GM23338 (cell line): ENCODE results near the gene TMEM245. TPM values are rescaled to one million over a fixed set of nuclear protein-coding genes. Genes with fewer than 3 reads are reported as not detected.

Source experiments
- ATAC-seq: fragments of 200-7000 bp; cut with Tn5 transposase; 3 replicates; pipeline ENCODE4 v1.9.1; 2020
- DNase-seq: peaks from one replicate; pipeline ENCODE4 v3.0.0-alpha.2; 2015; ENCODE audit warnings: low spot score
- H2AFZ ChIP-seq: fragments of 200-600 bp; sonication (generic); 2 replicates; pipeline ENCODE4 v1.8.0; 2016; ENCODE audit warnings: antibody characterized with exemption, mild to moderate bottlenecking, moderate library complexity
- H3F3A ChIP-seq: fragments of 200-600 bp; sonication (generic); replicated peaks from 2 replicates; pipeline ENCODE4 v1.8.0; 2017; ENCODE audit warnings: antibody characterized with exemption, mixed run types, low read depth
- H3K27ac ChIP-seq: fragments of 200-600 bp; sonication (generic); 2 replicates; pipeline ENCODE4 v1.6.1; 2016; ENCODE audit warnings: low read depth
- H3K27me3 ChIP-seq: fragments of 200-600 bp; sonication (generic); 2 replicates; pipeline ENCODE4 v1.8.0; 2016; ENCODE audit warnings: mild to moderate bottlenecking, mixed run types, moderate library complexity; ENCODE audit not compliant: insufficient read depth
- H3K36me3 ChIP-seq: fragments of 200-600 bp; sonication (generic); 2 replicates; pipeline ENCODE4 v1.8.0; 2016; ENCODE audit warnings: mild to moderate bottlenecking; ENCODE audit not compliant: insufficient read depth
- H3K4me1 ChIP-seq: fragments of 200-600 bp; sonication (generic); 2 replicates; pipeline ENCODE4 v1.8.0; 2016; ENCODE audit warnings: mild to moderate bottlenecking, moderate library complexity; ENCODE audit not compliant: insufficient read depth
- H3K4me2 ChIP-seq: fragments of 200-600 bp; sonication (generic); 2 replicates; pipeline ENCODE4 v1.7.1; 2017; ENCODE audit warnings: mixed run types
- H3K4me3 ChIP-seq: fragments of 200-600 bp; sonication (generic); 2 replicates; pipeline ENCODE4 v1.6.1; 2016; ENCODE audit warnings: mixed run types
- H3K79me2 ChIP-seq: fragments of 200-600 bp; sonication (generic); replicated peaks from 2 replicates; pipeline ENCODE4 v1.8.0; 2017; ENCODE audit warnings: mild to moderate bottlenecking; ENCODE audit not compliant: insufficient read depth
- H3K9me2 ChIP-seq: fragments of 200-600 bp; sonication (generic); 2 replicates; pipeline ENCODE4 v1.8.0; 2017; ENCODE audit not compliant: insufficient read depth
- H4K20me1 ChIP-seq: fragments of 200-600 bp; sonication (generic); replicated peaks from 2 replicates; pipeline ENCODE4 v1.8.0; 2017; ENCODE audit warnings: mild to moderate bottlenecking; ENCODE audit not compliant: insufficient read depth
- H3K27ac Mint-ChIP-seq: 2 replicates; pipeline ENCODE4 v1.8.0; 2020; ENCODE audit warnings: inconsistent platforms, mild to moderate bottlenecking, moderate library complexity, mixed read lengths
- H3K27me3 Mint-ChIP-seq: 3 replicates; pipeline ENCODE4 v1.8.0; 2022; ENCODE audit warnings: low read depth, mild to moderate bottlenecking, moderate library complexity, mixed read lengths, inconsistent platforms; ENCODE audit not compliant: insufficient read depth, poor library complexity
- H3K36me3 Mint-ChIP-seq: 3 replicates; pipeline ENCODE4 v1.8.0; 2021; ENCODE audit warnings: low read depth, mild to moderate bottlenecking, inconsistent platforms, moderate library complexity, mixed read lengths
- H3K4me1 Mint-ChIP-seq: 3 replicates; pipeline ENCODE4 v1.8.0; 2020; ENCODE audit warnings: mild to moderate bottlenecking, inconsistent platforms, mixed read lengths
- H3K4me3 Mint-ChIP-seq: 3 replicates; pipeline ENCODE4 v1.8.0; 2021; ENCODE audit warnings: moderate library complexity, mild to moderate bottlenecking, inconsistent platforms, mixed read lengths
- H3K9me3 Mint-ChIP-seq: 3 replicates; pipeline ENCODE4 v1.8.0; 2020; ENCODE audit warnings: moderate library complexity, mild to moderate bottlenecking, inconsistent platforms, mixed read lengths
- CREB1 ChIP-seq: fragments of 250-450 bp; sonication (Bioruptor Pico); IDR thresholded peaks from 2 replicates; pipeline ENCODE4 v1.5.0; 2020; ENCODE audit warnings: low read depth, mild to moderate bottlenecking, moderate library complexity
- EZH2 ChIP-seq: fragments of 200-600 bp; sonication (generic); IDR thresholded peaks from one replicate; pipeline ENCODE4 v1.8.0; 2017; ENCODE audit warnings: antibody characterized with exemption, mild to moderate bottlenecking, low read depth; ENCODE audit not compliant: unreplicated experiment
- EZH2phosphoT487 ChIP-seq: fragments of 200-600 bp; sonication (generic); IDR thresholded peaks from one replicate; pipeline ENCODE4 v1.8.1; 2018; ENCODE audit warnings: antibody characterized with exemption; ENCODE audit not compliant: unreplicated experiment
- JUNB ChIP-seq: IDR thresholded peaks from one replicate; pipeline ENCODE4 v1.6.1; 2016; ENCODE audit warnings: antibody characterized with exemption; ENCODE audit not compliant: unreplicated experiment
- POLR2AphosphoS5 ChIP-seq: IDR thresholded peaks from 2 replicates; pipeline ENCODE4 v1.6.1; 2016; ENCODE audit warnings: antibody characterized with exemption, low read depth
- polyA plus RNA-seq: library from polyadenylated mRNA; unstranded; fragments of >200 nt; fragmentation: Nextera tagmentation; extraction: Ambion mirVana; gene quantifications from 2 replicates; pipeline ENCODE4 v1.2.1, GENCODE V29; 2016
- total RNA-seq: library from RNA; depleted of rRNA; stranded (reverse); fragments of >200 nt; shearing (Covaris generic); gene quantifications from 2 replicates; pipeline ENCODE4 v1.2.3, GENCODE V29; 2014
- TF ChIP-seq, protein P1 (sequence below): fragments of 250-450 bp; sonication (Bioruptor Pico); IDR thresholded peaks from 2 replicates; pipeline ENCODE4 v1.5.0; 2020; ENCODE audit warnings: mild to moderate bottlenecking, moderate library complexity
- TF ChIP-seq, protein P2 (sequence below): IDR thresholded peaks from one replicate; pipeline ENCODE4 v1.6.1; 2018; ENCODE audit warnings: antibody characterized with exemption; ENCODE audit not compliant: unreplicated experiment
- TF ChIP-seq, protein P3 (sequence below), 2 experiments: fragments of 200-600 bp in 1 of 2; sonication (generic) in 1 of 2; conservative IDR thresholded peaks; 2 replicates each; pipeline versions ENCODE4 v1.5.1 to v1.6.1; 2016 to 2017; ENCODE audit warnings: antibody characterized with exemption in 2 of 2, low read depth in 2 of 2, mild to moderate bottlenecking in 2 of 2, moderate library complexity in 1 of 2

The TMEM245 gene
- total and polyA plus RNA-seq, 2 experiments from 2014 or later: 17.3 to 64.1 TPM

DNA sequence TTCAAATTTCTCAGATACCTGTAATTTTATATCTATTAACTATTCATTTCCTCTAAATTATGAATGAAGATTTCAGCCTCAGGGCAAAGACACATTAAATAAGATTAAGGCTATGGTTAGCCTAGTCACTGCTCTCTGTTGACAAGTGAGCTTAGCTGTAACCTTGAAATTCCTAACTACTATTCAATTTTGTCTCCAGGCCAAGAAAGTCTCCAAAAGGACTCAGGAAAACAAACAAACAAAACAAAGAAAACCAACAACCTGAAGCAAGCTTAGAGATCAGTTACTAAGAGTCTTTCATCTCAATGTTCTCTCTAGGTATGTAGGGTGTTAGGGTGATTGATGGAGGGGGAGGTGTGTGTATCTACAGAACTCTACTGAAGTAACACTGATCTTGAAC, 96.9 kb downstream of the TMEM245 start:
- ATAC-seq: peak; percentile 38; the same call in 1 of the 3 replicates
- H3K4me2 ChIP-seq: no peak overlapping the region
- DNase-seq: no peak
- H3K4me3 ChIP-seq: no peak overlapping the region
- no peaks in the 10 kb centered on the region for H3K27me3 ChIP-seq
- H3K4me1 Mint-ChIP-seq: peaks cover 8% of the 10 kb centered on the region; the same call in 2 of the 3 replicates
- H3K9me2 ChIP-seq: no peaks in the 10 kb centered on the region
- H3K9me3 Mint-ChIP-seq: no peaks in the 10 kb centered on the region; the same call in 2 of the 3 replicates
- peaks cover 7% of the 10 kb centered on the region; the same call in 1 of the 2 replicates for H4K20me1 ChIP-seq
- peaks cover 3% of the 10 kb centered on the region; the same call in 1 of the 2 replicates for H3K36me3 ChIP-seq
- H3K27ac ChIP-seq: no peak overlapping the region
- peaks cover 18% of the 10 kb centered on the region for H3K36me3 Mint-ChIP-seq
- H3F3A ChIP-seq: no peaks in the 10 kb centered on the region
- no peak overlapping the region for H3K27ac Mint-ChIP-seq
- TF ChIP-seq POLR2AphosphoS5 (no peak), EZH2 (no peak)
- no peak overlapping the region for H3K4me3 Mint-ChIP-seq
- H2AFZ ChIP-seq: no peak overlapping the region
- H3K4me1 ChIP-seq: no peaks in the 10 kb centered on the region
- no peaks in the 10 kb centered on the region; the same call in 1 of the 2 replicates for H3K79me2 ChIP-seq
- peaks cover 5% of the 10 kb centered on the region for H3K27me3 Mint-ChIP-seq

DNA sequence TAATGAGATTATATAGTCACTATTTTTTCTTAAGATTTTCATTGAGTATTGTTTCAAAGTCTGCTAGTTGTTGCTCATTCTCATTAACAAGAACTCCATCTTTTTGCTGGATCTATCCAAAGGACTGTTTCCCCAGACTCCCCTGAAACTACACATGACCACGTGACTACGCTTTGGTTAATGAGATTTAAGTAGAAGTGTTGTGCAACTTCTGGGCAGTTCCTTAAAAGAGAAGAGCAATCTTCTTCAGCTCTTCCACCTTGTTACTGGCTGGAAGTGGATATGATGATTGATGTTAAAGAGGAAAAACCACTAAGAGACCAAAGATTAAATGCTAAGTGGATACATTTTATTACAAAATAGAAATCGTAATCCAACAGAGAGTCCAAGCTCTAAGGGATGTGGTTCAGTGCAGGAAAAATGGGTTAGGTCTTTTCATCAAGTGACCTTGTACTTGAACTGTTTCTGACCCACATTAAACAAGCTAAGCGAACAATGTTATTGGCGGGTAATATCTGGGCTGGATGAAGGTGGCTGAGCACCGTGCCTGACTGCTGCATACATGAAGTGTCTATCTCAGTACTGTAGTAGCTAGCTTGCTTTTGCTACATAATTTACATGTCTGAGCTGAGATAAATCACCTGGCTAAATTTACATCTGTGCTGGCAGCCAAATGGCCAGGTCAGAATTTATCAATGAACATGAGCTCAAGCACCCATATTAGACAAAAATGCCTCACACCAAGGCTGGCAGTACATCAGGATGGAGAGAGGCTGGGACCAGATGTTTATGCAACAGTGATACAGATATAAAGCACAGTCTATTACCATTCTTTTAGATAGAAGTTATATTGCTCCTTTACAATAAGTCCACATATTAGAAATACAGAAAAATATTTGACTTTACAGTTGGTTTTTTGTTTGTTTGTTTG, 98.9 kb downstream of the TMEM245 start:
- no peak overlapping the region for H3K4me3 ChIP-seq
- H3K4me1 ChIP-seq: no peaks in the 10 kb centered on the region
- ATAC-seq (no peak), DNase-seq (no peak)
- peaks cover 18% of the 10 kb centered on the region for H3K36me3 Mint-ChIP-seq
- peaks cover 10% of the 10 kb centered on the region; the same call in 1 of the 2 replicates for H4K20me1 ChIP-seq
- no peaks in the 10 kb centered on the region for H3F3A ChIP-seq
- peaks cover 2% of the 10 kb centered on the region for H3K27me3 Mint-ChIP-seq
- H3K27ac Mint-ChIP-seq: no peak overlapping the region
- no peak overlapping the region for H3K4me3 Mint-ChIP-seq
- H3K4me2 ChIP-seq: no peak overlapping the region
- no peaks in the 10 kb centered on the region for H3K27me3 ChIP-seq
- H3K9me3 Mint-ChIP-seq: no peaks in the 10 kb centered on the region; the same call in 2 of the 3 replicates
- no peak overlapping the region for H3K27ac ChIP-seq
- no peaks in the 10 kb centered on the region for H3K9me2 ChIP-seq
- H3K4me1 Mint-ChIP-seq: peaks cover 4% of the 10 kb centered on the region; the same call in 2 of the 3 replicates
- no peaks in the 10 kb centered on the region; the same call in 1 of the 2 replicates for H3K79me2 ChIP-seq
- H3K36me3 ChIP-seq: peaks cover 3% of the 10 kb centered on the region; the same call in 1 of the 2 replicates
- no peak overlapping the region for H2AFZ ChIP-seq
- TF ChIP-seq, protein P1, sequence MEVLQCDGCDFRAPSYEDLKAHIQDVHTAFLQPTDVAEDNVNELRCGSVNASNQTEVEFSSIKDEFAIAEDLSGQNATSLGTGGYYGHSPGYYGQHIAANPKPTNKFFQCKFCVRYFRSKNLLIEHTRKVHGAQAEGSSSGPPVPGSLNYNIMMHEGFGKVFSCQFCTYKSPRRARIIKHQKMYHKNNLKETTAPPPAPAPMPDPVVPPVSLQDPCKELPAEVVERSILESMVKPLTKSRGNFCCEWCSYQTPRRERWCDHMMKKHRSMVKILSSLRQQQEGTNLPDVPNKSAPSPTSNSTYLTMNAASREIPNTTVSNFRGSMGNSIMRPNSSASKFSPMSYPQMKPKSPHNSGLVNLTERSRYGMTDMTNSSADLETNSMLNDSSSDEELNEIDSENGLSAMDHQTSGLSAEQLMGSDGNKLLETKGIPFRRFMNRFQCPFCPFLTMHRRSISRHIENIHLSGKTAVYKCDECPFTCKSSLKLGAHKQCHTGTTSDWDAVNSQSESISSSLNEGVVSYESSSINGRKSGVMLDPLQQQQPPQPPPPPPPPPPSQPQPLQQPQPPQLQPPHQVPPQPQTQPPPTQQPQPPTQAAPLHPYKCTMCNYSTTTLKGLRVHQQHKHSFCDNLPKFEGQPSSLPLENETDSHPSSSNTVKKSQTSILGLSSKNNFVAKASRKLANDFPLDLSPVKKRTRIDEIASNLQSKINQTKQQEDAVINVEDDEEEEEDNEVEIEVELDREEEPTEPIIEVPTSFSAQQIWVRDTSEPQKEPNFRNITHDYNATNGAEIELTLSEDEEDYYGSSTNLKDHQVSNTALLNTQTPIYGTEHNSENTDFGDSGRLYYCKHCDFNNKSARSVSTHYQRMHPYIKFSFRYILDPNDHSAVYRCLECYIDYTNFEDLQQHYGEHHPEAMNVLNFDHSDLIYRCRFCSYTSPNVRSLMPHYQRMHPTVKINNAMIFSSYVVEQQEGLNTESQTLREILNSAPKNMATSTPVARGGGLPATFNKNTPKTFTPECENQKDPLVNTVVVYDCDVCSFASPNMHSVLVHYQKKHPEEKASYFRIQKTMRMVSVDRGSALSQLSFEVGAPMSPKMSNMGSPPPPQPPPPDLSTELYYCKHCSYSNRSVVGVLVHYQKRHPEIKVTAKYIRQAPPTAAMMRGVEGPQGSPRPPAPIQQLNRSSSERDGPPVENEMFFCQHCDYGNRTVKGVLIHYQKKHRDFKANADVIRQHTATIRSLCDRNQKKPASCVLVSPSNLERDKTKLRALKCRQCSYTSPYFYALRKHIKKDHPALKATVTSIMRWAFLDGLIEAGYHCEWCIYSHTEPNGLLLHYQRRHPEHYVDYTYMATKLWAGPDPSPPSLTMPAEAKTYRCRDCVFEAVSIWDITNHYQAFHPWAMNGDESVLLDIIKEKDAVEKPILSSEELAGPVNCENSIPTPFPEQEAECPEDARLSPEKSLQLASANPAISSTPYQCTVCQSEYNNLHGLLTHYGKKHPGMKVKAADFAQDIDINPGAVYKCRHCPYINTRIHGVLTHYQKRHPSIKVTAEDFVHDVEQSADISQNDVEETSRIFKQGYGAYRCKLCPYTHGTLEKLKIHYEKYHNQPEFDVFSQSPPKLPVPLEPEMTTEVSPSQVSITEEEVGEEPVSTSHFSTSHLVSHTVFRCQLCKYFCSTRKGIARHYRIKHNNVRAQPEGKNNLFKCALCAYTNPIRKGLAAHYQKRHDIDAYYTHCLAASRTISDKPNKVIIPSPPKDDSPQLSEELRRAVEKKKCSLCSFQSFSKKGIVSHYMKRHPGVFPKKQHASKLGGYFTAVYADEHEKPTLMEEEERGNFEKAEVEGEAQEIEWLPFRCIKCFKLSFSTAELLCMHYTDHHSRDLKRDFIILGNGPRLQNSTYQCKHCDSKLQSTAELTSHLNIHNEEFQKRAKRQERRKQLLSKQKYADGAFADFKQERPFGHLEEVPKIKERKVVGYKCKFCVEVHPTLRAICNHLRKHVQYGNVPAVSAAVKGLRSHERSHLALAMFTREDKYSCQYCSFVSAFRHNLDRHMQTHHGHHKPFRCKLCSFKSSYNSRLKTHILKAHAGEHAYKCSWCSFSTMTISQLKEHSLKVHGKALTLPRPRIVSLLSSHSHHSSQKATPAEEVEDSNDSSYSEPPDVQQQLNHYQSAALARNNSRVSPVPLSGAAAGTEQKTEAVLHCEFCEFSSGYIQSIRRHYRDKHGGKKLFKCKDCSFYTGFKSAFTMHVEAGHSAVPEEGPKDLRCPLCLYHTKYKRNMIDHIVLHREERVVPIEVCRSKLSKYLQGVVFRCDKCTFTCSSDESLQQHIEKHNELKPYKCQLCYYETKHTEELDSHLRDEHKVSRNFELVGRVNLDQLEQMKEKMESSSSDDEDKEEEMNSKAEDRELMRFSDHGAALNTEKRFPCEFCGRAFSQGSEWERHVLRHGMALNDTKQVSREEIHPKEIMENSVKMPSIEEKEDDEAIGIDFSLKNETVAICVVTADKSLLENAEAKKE (CRISPR knock-in tag): no peak
- TF ChIP-seq, protein P2, sequence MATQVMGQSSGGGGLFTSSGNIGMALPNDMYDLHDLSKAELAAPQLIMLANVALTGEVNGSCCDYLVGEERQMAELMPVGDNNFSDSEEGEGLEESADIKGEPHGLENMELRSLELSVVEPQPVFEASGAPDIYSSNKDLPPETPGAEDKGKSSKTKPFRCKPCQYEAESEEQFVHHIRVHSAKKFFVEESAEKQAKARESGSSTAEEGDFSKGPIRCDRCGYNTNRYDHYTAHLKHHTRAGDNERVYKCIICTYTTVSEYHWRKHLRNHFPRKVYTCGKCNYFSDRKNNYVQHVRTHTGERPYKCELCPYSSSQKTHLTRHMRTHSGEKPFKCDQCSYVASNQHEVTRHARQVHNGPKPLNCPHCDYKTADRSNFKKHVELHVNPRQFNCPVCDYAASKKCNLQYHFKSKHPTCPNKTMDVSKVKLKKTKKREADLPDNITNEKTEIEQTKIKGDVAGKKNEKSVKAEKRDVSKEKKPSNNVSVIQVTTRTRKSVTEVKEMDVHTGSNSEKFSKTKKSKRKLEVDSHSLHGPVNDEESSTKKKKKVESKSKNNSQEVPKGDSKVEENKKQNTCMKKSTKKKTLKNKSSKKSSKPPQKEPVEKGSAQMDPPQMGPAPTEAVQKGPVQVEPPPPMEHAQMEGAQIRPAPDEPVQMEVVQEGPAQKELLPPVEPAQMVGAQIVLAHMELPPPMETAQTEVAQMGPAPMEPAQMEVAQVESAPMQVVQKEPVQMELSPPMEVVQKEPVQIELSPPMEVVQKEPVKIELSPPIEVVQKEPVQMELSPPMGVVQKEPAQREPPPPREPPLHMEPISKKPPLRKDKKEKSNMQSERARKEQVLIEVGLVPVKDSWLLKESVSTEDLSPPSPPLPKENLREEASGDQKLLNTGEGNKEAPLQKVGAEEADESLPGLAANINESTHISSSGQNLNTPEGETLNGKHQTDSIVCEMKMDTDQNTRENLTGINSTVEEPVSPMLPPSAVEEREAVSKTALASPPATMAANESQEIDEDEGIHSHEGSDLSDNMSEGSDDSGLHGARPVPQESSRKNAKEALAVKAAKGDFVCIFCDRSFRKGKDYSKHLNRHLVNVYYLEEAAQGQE: no peak
- TF ChIP-seq, protein P3, sequence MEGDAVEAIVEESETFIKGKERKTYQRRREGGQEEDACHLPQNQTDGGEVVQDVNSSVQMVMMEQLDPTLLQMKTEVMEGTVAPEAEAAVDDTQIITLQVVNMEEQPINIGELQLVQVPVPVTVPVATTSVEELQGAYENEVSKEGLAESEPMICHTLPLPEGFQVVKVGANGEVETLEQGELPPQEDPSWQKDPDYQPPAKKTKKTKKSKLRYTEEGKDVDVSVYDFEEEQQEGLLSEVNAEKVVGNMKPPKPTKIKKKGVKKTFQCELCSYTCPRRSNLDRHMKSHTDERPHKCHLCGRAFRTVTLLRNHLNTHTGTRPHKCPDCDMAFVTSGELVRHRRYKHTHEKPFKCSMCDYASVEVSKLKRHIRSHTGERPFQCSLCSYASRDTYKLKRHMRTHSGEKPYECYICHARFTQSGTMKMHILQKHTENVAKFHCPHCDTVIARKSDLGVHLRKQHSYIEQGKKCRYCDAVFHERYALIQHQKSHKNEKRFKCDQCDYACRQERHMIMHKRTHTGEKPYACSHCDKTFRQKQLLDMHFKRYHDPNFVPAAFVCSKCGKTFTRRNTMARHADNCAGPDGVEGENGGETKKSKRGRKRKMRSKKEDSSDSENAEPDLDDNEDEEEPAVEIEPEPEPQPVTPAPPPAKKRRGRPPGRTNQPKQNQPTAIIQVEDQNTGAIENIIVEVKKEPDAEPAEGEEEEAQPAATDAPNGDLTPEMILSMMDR (conservative IDR thresholded peaks at IDR 0.05; ENCODE audit: low read depth in 2 of 2): no peak
- no peak for TF ChIP-seq POLR2AphosphoS5
- TF ChIP-seq JUNB: no peak
- no peak for TF ChIP-seq EZH2phosphoT487
- no peak for TF ChIP-seq CREB1 (CRISPR knock-in tag)
